T-helper 2 cell treated with Interferon-gamma antibody and Interleukin-4, amounts not matched to agents 100 ng/mL and 5 ng/mL, for 36 hours (primary cell): ENCODE results near the gene PSMD1. TPM values are rescaled to one million over a fixed set of nuclear protein-coding genes. Genes with fewer than 3 reads are reported as not detected.

ENCODE experiments used
- intact Hi-C: fragments of 100-400 bp; cut with micrococcal nuclease; formaldehyde crosslinking; loops from one replicate; pipeline ENCODE4 v1.15.1; 2023
- total RNA-seq: library from RNA; stranded (reverse); gene quantifications from 2 replicates; pipeline ENCODE4 v1.2.3, GENCODE V29; 2022

Gene PSMD1
- total RNA-seq, 1 donor from 2014 or later: 122 TPM

DNA sequence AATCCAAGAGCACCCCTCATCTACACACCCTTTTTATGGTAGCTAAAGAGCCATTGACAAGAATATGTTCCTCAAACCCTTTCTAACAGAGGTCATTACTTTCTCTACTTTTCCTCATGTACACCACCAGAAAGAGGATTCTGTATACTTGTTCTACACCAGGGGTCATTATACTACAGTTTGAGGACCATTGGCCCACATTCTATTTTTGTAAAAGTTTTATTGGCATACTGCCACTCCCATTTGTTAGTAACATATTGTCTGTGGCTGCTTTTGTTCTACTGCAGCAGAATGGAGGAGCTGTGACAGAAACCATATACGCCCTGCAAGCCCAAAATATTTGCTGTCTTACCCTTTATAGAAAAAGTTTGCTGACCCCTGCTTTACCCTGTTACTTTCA lies 53.9 kb downstream of the PSMD1 start:
- intact Hi-C loops: no loop called here

DNA sequence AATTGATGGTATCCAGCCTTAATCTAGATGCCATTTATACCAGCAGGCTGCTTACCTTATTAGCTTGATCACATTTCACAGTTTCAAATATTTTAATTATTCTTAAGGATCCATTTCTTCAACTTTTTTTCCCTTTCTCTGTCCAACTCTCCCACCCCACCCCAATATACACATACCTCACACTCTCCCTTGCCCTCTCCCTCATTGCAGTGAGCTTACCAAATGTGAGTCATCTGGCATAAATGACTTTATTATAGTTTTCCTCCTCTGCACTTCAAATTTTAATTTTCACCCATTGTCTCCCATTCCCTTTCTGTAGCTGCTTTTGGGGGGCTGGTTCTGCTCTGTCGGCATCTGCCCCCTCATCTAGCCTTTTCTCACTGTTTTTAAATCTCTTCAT lies 55.3 kb downstream of the PSMD1 start:
- intact Hi-C loops: no loop called here

DNA sequence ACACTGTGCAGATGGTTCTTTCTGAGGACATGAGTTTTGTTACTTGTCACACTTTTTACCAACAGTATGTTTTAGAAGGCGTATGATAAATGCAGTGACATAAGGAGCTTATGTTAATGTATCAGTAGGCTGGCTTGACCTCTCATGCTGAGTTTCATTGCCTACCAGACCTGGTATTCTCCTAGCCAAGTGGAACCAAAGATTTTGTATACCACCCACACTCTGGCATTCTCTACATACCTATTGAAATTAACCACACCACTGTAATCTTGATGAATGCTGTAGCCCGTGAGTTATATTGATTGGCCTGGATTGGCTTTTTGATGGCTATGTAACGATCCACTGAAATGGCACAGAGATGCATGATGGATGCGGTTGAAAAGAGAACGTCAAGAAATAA lies 56.8 kb downstream of the PSMD1 start:
- intact Hi-C loops: no loop called here

DNA sequence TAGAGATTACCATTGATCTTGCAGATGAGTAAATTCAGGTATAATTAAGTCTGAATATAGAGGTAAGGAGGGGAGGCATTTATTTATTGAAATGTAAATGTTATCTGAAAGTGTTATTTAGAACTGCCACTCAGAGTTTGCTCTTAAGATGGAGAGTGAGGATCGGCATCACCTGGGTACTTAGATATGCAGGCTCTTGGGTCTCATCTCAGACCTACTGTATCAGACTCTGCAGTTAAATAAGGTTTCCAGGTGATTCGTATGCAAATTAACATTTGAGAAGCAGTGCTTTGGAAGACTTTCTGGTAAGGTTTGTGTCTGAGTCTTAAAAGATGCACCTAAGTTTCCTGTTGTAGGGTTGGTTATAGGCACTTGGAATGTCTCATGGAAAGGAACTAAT lies 59.0 kb downstream of the PSMD1 start:
- intact Hi-C loops: no loop called here

DNA sequence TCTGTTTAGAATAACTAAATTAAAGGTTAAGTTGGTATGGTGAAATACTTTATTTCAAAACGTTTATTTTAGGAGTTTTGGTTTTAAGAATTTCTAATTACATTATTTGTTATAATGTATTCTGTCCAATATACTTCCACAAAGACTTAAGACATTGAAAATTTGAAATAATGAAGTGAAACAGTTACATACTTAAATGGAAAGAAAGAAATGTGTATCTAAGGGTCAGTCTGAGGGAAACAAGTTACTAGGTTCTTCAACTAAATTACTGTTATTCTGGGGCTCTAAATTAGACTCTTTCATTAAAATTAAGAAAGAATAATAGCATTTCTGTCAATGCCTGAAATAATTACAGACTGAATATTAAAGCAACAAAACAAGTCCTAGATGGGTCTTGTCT lies 60.5 kb downstream of the PSMD1 start:
- intact Hi-C loops: no loop called here

DNA sequence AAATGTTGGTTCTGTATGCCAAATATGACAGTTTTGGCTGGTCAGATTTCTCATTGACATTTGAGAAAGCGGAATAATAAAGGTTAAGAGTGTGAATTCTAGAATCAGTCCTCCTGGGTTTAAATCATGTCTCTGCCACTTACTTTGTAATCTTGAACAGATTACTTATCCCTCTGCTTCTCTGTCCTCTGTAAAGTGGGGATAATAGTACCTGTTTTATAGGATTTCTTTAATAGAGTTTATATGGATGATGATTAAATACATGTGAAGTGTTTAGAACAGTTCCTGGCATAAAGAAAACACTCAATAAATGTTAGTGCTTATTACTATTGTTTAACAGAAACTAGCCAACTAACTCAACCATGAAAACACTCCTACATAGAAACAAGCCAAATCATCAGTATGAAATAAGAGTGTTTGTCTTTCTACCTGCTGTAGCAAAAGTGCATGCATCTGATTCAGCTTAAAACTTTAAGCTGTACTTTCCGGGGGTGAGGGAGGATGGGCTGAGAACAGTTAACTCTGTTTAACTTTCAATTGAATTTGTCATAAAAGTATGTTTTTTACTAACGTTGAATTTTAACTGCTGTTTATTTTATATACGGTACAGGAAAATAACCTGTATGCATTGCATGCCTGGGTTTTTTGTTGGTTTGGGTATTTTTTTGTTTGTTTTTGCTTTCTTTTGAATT lies 61.4 kb downstream of the PSMD1 start:
- intact Hi-C loops: no loop called here

DNA sequence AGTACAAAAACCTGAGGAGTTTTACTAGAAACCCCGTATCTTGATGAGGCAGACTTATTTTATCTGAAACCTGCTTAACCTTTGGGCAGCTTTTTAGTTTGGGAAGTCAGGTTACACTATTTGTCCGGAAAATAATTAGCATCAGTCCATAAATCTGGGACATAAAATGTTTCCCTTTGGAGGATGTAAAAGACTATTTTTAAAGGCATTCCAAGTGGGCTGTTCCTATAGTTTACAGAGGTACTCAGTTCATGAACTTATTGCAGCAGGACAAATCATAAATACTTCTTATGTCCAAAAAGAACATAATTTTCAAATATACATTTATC lies 61.9 kb downstream of the PSMD1 start:
- intact Hi-C loops: no loop called here

DNA sequence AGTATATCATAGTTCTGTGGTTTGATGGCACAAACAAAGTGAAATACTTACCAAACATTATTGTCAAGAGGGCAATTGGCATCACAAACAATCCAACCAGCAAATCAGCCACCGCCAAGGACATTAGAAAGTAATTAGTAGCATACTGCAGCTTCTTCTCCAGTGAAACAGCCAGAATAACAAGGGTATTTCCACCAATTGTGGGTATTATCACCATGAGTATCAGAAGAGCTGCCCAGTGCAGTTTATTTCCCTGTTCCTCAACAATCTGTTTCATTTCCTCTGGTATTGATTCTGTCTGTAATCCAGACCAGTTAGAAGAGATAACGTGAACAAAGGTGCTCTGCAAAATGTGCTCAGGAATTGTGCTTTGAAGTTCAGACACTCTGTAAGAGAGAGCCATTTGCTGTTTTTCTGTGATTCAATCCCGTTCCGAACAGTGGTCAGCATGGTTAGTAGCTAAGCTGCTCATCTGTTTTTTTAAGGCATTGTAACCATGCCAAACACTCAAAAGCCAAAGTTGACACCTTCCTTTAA lies 66.8 kb downstream of the PSMD1 start:
- intact Hi-C loops: loop anchor here (10.0 kb wide), 1 partner anchor 71 kb away; the partner anchor contains the start of gene ARMC9

DNA sequence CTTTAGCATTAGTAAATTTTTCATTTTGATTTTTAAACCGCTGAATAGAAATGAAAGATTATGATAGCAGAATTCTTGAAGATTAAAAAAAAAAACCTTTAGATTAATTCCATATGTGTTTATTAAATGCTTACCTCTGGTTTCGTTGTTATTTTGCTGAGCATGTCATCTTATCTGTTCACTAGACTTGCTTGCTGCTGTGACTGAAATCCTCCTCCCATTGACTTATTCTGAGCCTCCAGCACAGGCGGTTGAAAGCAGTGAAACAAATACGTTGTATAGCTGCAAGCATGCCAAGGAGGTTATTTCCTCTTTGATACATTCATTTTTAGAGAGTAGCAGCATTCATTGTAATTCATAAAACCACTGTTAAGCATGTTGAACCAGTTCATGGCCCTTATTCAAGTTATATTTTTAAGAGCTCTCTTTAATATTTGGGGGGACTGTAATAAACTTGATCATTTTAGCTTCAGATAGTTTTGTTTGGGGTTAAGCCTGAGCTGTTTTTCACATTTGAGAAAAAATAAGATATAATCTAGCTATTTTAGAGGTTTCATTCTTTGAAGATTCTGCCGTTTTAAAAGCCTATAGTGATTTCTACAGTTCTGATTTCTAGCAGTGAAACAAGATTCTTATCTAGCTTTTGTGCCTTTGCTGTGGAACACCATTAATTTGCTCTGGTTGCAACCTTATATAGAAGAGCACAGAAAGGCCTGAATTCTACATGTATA lies 68.3 kb downstream of the PSMD1 start, which contains the start of gene HTR2B:
TSS of gene HTR2B (minus strand) at position 205 of the 731 bp plus-strand sequence. CDS start 1,278 bp downstream, outside the sequence.
- intact Hi-C loops: loop anchor here (10.0 kb wide), 1 partner anchor 70 kb away; the partner anchor contains the start of gene ARMC9

DNA sequence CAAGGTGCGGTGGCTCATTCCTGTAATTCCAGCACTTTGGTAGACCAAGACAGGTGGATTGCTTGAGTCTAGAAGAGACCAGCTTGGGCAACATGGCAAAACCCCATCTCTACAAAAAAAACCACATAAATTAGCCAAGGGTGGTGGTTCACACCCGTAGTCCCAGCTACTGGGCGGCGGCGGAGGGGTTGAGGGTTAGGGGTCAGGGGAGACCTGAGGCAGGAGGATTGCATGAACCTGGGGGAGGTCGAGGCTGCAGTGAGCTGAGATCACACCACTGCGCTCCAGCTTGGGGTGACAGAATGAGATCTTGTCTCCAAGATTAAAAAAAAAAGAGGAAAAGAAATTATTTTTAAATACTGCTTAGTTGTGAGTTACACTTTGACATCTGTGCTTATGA lies 69.5 kb downstream of the PSMD1 start:
- intact Hi-C loops: loop anchor here (10.0 kb wide), 1 partner anchor 69 kb away; the partner anchor contains the start of gene ARMC9

DNA sequence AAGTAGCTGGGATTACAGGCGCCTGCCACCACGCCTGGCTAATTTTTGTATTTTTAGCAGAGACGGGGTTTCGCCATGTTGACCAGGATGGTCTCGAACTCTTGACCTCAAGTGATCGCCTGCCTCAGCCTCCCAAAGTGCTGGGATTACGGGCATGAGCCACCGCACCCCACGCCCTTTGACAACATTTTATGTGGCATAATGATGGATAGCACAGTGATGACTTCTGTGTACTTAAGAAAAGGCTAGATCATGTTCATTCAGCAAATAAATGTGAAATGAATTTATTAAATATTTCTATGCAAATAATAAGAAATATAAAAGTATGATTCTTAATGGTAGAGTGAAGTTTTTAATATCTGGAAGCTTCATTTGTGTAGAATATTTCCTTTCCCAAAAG lies 70.8 kb downstream of the PSMD1 start:
- intact Hi-C loops: loop anchor here (10.0 kb wide), 1 partner anchor 67 kb away; the partner anchor contains the start of gene ARMC9

DNA sequence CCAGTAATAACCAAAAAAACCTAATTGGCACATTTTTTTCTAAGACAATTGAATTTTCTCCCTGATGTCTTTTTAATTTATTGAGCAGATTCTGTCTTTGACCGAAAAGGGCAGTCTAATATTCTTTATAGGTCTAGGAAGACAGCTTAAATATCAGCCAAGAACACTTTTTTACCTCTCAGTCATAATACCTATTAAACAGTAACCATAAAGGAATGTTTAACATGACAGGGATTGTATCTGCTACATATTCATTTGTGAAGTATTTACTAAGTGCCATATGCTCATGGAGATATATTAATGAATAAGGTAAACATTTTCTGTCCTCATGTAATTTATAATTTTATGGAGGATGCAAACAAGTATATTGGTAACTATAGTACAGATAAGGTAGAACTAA lies 71.3 kb downstream of the PSMD1 start:
- intact Hi-C loops: loop anchor here (10.0 kb wide), 1 partner anchor 67 kb away; the partner anchor contains the start of gene ARMC9

DNA sequence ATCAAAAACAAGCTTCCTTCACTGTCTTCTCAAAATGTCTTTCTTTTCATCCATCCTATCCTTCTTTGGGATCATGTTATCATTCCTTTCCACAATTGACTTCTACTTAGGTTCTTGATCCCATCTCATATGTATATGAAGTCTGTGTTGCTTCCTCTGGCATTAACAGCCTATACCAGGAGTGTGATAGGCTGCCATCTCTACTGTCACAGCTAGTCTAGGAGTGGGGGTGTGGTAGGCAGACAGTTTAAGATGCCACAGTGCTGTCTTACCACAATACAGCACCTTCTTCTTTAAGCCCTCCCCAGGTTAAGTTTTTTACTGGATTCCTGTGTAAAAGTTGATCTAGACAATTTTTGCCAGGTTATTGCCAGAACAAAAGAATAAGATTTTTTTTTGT lies 71.9 kb downstream of the PSMD1 start:
- intact Hi-C loops: loop anchor here (10.0 kb wide), 1 partner anchor 66 kb away; the partner anchor contains the start of gene ARMC9

DNA sequence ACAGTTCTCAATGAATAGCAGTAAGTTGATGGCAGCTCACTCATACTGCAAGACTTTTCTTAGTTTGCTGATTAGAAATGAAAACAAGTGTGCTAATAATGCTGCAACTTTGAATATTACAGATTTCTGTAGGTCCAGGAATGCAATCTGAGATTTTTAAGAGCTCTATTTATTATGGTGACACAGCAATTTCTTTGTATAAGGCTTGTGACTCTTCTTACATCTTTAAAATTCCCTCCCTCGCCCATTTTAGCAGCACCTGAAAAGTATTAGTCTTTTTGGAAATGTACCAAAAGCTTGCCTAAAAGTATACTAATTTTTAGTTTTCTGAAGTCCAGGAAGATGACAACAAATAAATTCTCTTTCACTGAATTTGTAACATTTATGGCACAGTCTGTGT lies 72.5 kb downstream of the PSMD1 start:
- intact Hi-C loops: loop anchor here (10.0 kb wide), 1 partner anchor 66 kb away; the partner anchor contains the start of gene ARMC9

DNA sequence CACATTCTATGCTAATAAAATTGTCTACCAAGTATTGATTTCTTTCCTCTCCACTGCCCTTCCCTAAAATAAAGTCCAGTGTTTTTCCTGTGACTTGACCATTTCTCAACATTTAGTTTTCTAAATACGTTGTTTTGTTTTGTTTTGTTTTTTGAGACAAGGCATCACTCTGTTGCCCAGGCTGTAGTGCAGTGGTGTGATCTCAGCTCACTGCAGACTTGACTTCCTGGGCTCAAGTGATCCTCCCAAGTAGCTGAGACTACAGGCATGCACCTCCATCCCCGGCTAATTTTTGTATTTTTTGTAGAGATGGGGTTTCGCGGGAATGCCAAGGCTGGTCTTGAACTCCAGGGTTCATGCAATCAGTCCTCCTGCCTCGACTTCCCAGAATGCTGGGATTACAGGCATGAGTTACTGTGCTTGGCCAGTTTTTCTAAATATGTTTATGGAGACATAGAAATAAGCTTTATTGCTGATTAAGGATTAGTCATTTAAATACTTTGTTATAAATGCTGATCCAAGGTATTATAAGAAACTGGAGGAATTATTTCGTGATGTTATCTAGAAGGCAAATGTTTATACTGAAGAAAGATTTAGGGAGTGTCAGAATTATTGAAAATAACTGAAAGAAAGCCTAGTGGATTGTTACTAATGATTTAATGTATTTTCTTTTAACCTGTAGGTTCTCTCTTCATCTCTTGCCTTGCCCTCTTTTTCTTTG lies 73.8 kb downstream of the PSMD1 start:
- intact Hi-C loops: no loop called here

DNA sequence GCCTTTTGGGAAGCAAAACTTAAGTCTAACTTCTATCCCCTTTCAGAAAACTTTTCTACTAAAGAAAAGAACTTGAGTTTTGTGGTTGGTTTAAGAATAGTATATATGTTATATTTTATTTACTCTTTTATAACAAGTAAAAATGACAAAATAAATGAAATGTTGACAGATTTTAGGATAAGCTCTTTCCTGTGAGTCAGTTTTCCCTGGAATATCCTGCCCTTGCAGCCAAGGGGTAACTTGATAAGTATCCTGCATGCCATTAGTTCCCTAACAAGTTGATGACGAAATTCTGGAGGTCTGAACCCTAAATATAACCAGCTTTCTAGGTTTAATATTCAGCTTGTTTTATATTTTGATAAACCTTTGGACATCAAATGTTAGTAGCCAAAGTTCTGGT lies 75.5 kb downstream of the PSMD1 start:
- intact Hi-C loops: no loop called here

DNA sequence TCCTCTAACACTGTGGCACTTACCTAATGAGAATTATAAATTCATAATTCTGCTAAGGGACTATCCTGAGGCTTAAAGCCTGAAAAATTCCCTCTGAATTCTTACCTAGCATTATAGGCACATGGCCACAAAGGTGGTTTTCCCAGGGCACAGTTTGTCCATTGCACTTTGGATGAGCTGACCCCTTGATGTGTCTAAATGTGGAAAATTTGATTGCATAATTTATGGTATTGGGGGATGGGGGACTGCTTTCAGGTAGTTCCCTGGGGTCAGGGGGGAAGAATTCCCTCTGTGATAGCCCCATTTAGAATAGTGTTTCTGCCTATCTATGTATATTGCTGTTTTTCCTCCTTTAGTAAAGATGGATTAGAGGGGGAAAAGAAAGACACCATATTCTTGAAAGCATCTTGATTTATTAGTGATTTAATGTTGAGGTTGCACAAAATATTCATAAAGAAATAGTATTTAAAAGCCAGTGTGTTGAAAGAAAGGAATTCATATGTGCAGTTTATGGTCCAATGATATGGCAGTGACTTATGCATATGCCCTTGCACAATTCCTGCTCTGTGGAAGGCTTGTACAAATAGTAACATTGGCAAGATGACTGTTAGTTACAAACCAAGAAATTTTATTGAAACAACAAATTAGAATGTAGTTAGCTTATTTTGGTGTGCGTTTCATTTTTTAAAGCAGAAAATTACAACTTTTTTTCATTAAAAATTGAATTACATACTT lies 76.9 kb downstream of the PSMD1 start:
- intact Hi-C loops: no loop called here

DNA sequence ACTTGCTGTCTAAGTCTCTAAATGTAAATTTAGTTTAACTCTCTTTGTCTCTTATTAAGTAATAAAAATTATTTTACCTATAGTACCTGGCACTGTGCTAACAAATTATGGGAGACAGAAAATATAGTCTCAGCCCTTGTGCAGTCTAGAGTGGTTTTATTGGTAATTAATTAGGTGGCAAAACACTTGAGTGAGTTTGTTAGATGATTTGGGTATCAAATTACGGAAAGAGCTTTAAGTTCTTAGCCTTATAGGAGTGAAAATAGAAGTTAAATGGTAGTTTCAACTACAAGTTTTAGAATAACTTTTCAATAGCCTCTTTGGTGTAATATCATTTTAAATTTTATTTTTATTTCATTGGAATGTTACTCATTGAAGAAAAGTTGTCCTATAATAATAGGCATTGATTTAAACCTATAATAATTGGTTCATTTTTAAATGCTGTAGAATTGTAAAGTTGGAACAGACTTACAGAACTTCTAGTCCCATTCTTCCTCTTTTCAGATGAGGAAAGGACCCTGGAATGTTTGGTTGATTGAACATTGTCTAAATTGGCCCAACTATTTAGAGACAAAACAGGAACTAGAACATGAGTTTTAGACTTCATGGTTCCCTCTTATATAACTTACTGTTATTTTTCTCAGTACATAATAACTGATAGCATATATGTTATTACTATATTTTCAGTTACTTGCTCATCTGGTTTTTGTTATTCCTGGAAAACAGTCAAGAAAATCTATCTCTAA lies 78.4 kb downstream of the PSMD1 start:
- intact Hi-C loops: no loop called here

DNA sequence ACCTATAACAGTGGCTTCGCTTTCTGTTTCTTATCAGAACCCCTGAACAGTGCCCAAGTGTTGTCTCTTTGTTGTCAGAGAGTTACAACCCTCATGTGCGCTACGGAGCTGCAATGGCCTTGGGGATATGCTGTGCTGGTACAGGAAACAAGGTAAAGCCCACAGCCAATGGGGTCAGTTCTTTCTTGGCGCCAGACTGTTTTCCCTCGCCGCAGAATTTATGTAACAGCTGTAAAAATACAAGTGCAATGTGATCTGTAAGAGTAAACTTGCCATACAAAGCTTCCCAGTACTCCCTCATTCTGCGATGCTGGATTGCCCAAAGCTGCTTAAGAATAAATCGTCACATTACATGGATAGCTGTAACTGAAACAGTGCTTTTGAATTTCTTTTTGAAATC lies 82.0 kb downstream of the PSMD1 start:
- intact Hi-C loops: no loop called here

DNA sequence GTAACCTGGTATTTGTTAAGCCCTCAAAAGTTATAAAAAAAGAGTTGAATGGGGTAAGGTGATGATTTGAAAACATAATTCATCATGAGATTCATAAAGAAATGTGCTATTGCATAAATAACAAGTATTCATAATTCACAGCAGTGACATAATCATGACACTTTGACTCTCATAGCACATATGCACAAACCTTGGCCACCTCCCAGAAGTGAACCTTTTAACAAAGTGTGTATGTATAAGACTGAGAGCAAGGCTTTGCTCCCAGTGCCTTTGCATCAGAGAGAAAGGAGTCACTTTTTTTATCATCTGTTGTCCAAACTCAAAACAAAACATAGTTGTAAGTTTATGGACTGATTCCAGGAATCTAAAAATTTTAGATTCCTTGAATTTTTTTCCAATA lies 83.1 kb downstream of the PSMD1 start:
- intact Hi-C loops: no loop called here
